Activated CD4-positive, alpha-beta T cell treated with anti-CD3 and anti-CD28 coated beads for 4 hours (primary cell): ENCODE results near the gene LFNG.

ENCODE experiments used
- DNase-seq, 2 donors: peaks; one replicate each; pipeline ENCODE4 v3.0.0-alpha.2; 2020

LFNG gene

GRCh38 chr7:2576742-2577491, 57.3 kb downstream of the LFNG start:
- DNase-seq, result no peak
